ENCODE measurements around the gene DDR2.

DDR2 gene

GRCh38 chr1:162631546-162632191 lies 595 bp upstream of the DDR2 start:
- DNase-seq, result no peak

- DNase-seq, result no peak
Measured at GRCh38 chr1:162632698-162633080, 425 bp downstream of the DDR2 start.

DNA sequence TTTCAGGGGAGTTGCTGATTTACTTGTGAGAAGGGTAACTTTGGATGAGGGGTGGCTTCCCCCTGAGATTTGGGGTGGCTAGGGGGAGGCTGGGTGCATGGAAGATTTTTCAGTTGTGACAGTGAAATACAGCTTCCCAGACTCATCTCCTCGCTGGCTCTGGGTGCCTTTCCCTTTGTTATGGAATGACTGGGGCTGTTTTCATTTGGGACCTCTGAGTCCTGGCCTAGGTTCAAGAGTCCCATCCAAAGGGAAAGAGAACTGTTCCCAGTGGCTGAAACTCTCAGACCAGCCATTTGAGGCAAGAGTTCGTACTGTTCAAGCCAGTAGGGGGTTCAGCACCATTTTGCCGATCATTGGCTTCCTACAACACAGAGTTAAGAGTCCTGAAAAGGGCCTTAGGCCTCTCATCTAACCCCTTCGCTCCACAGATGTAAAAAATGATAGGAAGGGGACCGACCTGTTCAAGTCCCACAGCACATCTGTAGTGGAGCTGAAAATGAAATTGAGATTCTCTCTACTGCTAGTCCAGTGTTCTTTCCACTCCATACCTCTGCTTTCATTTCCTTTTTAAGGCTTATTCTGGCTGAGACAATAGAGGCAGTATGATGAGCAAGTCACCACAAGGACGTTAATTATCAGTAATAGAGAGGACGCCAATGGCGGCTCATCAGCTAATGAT lies 958 bp downstream of the DDR2 start:
- no peak for DNase-seq

GRCh38 chr1:162635418-162635817 lies 3.2 kb downstream of the DDR2 start:
- DNase-seq, result no peak

- no peak for DNase-seq
Measured at GRCh38 chr1:162639718-162640117, 7.5 kb downstream of the DDR2 start.

GRCh38 chr1:162641114-162641513 lies 8.8 kb downstream of the DDR2 start:
- no peak for DNase-seq

- no peak for DNase-seq
Measured at GRCh38 chr1:162644986-162645314, 12.7 kb downstream of the DDR2 start.

DNA sequence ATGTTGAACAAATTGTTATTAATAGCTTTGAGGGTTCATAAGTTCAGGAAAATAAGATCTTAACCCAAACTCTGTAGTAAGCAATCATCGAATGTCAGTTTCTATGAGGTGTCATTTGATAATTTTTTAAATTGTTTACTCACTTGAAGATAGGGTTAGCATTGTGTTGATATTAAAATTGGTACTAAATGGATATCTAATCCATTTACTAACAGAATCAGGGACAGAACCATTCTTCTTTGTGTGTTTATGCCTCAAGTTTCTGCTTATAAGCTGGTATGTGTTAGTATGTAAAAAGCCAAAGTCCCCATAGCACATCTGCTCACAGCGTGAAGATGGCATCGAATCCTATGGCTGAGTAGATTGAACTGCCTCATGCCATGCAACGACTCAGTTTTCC lies 13.4 kb downstream of the DDR2 start:
- no peak for DNase-seq

DNA sequence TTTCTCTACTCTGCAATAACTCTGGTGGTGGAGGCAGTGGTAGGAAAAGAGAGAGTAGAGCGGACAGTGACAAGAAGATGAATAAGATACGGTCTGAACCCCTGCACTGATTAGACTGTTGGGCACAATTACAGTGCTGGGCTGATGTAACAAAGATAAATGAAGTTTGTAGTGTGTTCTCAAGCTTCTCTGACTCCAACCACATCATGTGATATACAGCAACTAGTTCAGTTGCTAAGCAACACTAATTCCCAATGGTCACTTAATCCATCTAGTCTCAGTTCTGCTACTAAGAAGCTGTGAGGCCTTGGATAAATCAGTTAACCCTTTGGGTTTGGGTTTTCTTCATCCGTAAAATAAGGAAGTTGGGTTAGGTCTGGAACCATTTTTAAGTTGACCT lies 17.3 kb downstream of the DDR2 start:
- DNase-seq, result no peak

DNA sequence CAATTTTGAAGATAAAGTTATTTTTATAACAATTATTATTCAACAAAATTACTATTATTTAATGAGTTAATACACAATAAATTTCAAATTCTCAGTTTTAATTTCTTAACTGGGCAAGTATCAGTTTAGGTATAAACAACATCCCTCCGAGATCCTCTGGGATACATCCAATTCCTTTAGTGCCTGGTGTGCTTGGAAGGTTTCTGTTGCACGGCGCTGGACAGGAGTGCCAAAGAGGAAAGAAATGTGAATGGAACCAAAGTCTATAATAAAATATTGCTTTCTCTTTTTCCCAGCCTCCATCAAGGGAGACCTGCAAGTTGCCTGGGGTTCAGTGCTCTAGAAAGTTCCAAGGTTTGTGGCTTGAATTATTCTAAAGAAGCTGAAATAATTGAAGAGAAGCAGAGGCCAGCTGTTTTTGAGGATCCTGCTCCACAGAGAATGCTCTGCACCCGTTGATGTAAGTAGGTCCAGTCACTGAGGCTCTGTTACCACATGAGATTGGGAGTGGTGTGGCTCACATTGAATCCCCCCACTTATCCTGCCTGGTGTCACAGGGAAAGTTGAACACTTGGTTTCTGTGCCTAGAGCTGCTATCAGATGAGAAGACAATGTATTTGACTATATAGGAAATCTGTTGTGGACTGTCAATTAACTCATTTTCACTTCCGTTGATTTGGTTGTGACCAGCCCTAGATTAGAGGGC lies 22.8 kb downstream of the DDR2 start:
- DNase-seq, result no peak

- no peak for DNase-seq
Measured at GRCh38 chr1:162656266-162656665, 24.0 kb downstream of the DDR2 start.

DNA sequence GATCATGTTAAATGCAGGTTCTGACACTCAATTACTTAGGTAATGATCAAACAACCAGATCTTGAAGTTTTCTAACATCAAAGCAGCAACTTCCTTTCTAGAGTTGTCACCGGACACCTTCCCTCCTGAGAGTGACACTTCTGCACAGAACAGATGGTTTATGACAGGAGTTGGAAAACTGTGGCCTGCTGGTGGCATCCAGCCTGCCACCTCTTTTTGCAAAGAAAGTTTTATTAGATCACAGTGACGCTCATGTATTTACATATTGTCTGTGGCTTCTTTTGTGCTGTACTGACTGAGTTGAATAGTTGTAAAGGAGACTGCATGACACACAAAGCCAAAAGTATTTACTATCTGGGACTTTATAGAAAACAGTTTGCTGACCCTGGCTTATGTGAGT lies 28.3 kb downstream of the DDR2 start:
- no peak for DNase-seq

- DNase-seq, result no peak
Measured at GRCh38 chr1:162661336-162661735, 29.1 kb downstream of the DDR2 start.

DNA sequence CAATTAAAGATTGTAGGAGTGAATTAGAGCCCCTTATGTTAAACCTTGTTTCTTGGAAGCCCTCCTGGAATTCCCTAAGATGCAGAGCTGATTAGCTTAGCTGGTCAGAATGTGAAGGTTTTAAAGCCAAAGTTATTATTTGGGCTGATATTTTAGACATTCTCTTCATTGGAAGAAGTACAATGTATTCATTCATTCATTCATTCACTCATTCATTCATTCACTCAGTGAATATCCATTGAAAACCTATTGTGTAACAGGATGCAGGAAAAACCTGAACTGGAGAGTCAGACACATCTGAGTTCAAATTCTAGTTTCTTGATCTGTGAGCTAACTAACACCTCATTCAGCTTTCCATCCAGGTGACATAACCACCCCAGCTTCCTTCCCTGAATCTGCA lies 29.7 kb downstream of the DDR2 start:
- DNase-seq, result no peak

GRCh38 chr1:162663086-162663485 lies 30.8 kb downstream of the DDR2 start:
- no peak for DNase-seq

- DNase-seq, result no peak
Measured at GRCh38 chr1:162663589-162664106, 31.4 kb downstream of the DDR2 start.

DNA sequence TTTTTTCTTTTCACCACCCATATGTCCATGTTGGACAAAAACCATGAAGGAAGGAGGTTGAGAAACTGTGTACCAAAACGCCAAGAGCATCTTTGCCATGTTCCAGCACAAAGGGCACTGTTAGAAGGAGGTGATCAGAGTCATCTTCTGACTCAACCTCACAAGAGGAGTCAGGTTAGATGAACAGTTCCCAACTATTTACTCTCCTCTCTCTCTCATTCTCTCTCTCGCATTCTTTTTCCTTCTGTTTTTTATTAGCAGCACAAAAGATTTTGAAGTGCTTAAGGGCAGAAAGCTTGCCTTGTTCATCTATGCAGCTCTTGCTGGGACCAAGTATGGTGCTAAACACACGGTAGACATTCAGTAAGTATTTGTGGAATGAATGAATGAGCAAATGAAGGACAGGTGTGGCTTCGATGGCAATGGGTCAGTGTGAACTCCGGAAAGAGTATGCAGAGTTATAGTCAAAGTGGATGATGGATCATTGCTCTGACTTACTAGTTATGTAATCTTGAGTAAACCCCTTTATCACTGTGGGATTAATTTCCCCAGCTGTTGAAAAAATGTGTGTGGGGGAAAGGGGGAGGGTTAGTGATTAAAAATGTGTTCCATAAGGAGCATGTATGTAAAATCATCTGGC lies 33.9 kb downstream of the DDR2 start:
- DNase-seq, result no peak

- no peak for DNase-seq
Measured at GRCh38 chr1:162667381-162668080, 35.3 kb downstream of the DDR2 start.

- DNase-seq, result no peak
Measured at GRCh38 chr1:162670928-162671663, 38.8 kb downstream of the DDR2 start.

GRCh38 chr1:162671664-162672410 lies 39.6 kb downstream of the DDR2 start:
- DNase-seq, result no peak

DNA sequence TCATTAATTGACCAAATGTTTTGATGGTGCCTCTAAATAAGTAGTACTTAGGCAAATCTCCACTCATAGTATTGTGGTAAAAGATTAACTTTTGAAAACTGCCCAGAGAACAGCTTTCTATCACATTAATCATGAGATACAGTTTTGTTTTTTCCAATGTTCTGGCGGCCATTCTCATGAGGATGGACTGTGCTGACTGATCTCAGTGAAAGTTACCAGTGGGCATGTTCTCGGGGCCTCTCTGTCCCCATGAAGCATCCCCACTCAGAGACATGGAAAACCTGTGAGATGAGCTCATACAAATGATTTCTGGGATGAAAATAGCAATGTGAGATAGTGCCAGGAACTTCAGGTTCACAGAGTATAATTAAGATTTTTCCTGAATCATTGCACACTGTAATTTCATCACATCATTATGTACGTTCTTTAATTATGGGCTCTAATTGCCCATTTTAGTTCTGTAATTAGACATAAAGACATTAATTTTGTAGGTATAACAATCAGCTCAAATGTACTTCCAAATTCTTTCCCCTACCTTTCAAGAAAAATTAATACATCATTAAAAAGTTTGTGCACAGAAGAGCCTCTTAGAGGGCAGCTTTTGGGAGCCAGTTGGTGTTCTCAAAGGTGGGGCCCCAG lies 40.5 kb downstream of the DDR2 start:
- DNase-seq, result no peak
